Gastrocnemius medialis (tissue), 4 donors: ENCODE results near the gene FAM168A.

ENCODE experiments used
- CTCF ChIP-seq, 5 experiments: fragments of 450-650 bp in 3 of 5; fragments of 200-600 bp in 2 of 5; sonication (generic) in 2 of 5; IDR thresholded peaks in 4 of 5; conservative IDR thresholded peaks in 1 of 5; 1 replicate in 4 of 5; 2 replicates in 1 of 5; pipeline ENCODE4 v1.5.1; 2016 to 2019; ENCODE audit warnings: antibody characterized with exemption in 5 of 5, mild to moderate bottlenecking in 3 of 5, moderate library complexity in 3 of 5
- POLR2A ChIP-seq, 2 donors: fragments of 450-650 bp; IDR thresholded peaks; one replicate each; pipeline ENCODE4 v1.6.1; 2017; ENCODE audit warnings: antibody characterized with exemption in 2 of 2, mild to moderate bottlenecking in 2 of 2, moderate library complexity in 2 of 2

GRCh38 chr11:73384872-73385689 is 212.8 kb downstream of the FAM168A start:
- no peak for TF ChIP-seq POLR2A (IDR thresholded peaks at IDR 0.05)
- TF ChIP-seq CTCF (IDR thresholded peaks at IDR 0.05 in 4 of 5, conservative IDR thresholded peaks at IDR 0.05 in 1 of 5): no peak
